Measurements from ENCODE around the gene SLAMF8.
A peak's percentile ranks its signal among the peaks of the same experiment; 100 is the strongest.

SLAMF8 gene

GRCh38 chr1:159826441-159827101 lies at the start of gene SLAMF8:
Gene SLAMF8, plus strand, starts transcription at chr1:159826873. Its CDS starts 26 bp downstream, at chr1:159826899.
- DNase-seq: peak; percentile 43

GRCh38 chr1:159778266-159778665 lies 48.4 kb upstream of the SLAMF8 start:
- DNase-seq: no peak

GRCh38 chr1:159779403-159779851 lies 47.2 kb upstream of the SLAMF8 start:
- no peak for DNase-seq

GRCh38 chr1:159780583-159781582 lies 45.8 kb upstream of the SLAMF8 start, which contains the start of gene DUSP23:
Gene DUSP23, plus strand, starts transcription at chr1:159780962. Its CDS starts 139 bp downstream, at chr1:159781101.
- DNase-seq: peak; percentile 97

GRCh38 chr1:159781992-159782391 lies 44.7 kb upstream of the SLAMF8 start:
- DNase-seq: no peak

DNA sequence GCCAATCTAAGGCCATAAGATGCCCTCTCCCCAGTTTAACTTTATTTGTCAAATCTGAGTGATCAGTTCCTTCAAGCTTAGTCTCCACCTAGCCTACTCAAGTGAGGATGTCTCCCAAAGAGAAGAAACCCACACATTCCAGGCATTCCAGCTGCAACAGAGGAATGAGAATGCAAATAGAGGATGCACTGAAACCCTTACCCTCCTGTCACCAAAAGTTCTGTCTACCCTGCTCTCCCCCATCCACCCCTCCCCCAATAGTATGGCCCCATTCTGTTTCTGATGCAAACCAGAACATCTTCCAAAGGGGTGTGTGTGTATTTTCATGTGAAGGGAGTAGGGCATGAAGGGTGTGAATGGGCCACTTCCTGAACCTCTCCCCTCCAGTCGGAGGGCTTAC lies 42.9 kb upstream of the SLAMF8 start:
- DNase-seq: no peak

DNA sequence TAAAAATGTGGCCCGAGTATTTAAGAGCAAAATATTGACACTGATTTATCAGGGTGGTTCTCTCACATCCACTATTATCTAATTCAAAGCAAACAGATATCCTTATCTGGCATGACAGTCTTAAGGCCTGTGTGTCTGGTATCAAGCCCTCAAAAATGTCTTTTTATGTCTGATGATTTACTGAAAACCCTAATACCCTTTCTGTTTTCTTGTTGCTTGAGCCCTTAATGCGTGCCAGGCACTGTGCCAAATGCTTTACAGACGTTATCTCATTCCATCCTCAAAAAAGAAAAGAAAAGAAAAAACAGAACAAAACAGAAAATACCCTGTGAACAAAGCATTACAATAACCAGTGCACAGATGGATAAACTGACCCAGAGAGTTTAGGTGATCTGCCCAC lies 40.2 kb upstream of the SLAMF8 start:
- DNase-seq: no peak

DNA sequence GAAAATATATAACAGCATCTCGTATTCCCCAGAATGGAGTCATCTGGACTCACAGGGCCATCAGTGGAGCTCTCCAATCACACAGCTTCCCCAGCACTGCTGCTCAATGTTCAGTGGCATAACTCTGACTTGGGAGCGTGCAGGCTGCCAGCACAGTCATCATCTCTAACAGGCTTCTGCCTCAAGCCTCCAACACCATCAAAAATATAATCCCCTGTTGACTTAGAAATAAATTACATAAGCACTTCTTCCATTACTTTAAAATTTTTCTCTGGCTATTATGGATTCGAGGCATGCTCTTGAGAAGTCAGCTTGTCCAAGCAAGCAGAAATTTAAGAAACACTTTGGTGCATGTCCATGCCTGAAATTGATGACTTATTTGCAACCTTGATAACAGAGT lies 39.7 kb upstream of the SLAMF8 start:
- DNase-seq: no peak

- no peak for DNase-seq
Measured at GRCh38 chr1:159790237-159790917, 36.3 kb upstream of the SLAMF8 start.

DNA sequence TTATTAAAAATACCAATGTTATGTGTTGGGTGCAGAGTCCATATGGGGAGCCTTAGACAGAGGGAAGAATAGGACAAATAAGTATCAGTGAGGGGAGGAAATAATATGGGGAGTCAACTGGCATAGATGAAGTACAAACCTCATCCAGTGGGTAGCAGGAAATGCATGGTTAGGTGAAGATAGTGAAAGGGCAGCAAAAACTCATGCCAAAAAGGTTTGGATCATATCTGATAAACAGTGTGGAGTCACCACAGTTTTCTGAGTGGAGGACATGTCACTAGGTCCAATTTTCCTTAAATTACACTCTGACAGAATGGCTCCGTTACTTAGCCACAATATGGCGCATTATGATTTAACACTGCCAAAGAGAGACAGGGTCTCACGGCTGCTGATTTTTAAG lies 35.6 kb upstream of the SLAMF8 start:
- DNase-seq: no peak

DNA sequence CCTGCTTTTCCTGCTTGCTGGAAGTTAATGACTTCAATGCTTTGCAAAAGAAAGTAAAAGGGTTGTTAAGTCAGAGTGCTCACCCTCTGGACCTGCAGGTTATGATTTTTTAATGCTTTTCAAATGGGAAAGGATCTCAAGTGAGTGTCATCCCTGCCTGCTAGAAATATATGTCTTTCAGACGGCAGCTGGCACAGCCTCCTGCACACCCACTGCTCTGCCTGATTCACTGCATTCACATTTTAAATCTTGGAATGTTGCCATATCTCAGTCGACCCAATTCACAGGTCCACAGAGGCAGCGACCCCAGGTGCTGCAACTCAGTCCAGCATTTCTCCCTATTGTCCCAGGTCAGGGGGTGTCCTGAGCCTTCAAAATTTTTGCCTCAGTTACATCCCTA lies 35.2 kb upstream of the SLAMF8 start:
- no peak for DNase-seq

DNA sequence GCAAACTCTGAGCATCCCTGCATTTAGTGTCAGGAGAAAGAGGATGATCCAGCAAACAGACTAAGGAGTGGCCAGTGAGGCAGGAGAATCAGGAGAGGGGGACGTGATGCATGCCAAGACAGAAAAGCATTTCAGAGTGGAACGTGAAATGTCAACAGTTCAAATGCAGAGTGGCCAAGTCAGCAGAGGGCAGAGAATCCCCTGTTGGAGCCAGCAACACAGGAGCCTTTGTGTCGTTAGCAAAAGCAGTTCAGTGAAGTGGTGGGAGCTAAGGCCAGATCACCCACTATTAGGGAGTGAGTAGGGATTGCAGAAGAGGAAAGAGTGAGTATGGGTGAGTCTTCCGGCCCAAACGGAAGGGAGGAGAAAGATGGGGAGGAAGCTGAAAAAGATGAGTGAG lies 31.1 kb upstream of the SLAMF8 start:
- no peak for DNase-seq

GRCh38 chr1:159798893-159799292 lies 27.8 kb upstream of the SLAMF8 start:
- peak; percentile 14 for DNase-seq

GRCh38 chr1:159799446-159799985 lies 27.2 kb upstream of the SLAMF8 start:
- no peak for DNase-seq

DNA sequence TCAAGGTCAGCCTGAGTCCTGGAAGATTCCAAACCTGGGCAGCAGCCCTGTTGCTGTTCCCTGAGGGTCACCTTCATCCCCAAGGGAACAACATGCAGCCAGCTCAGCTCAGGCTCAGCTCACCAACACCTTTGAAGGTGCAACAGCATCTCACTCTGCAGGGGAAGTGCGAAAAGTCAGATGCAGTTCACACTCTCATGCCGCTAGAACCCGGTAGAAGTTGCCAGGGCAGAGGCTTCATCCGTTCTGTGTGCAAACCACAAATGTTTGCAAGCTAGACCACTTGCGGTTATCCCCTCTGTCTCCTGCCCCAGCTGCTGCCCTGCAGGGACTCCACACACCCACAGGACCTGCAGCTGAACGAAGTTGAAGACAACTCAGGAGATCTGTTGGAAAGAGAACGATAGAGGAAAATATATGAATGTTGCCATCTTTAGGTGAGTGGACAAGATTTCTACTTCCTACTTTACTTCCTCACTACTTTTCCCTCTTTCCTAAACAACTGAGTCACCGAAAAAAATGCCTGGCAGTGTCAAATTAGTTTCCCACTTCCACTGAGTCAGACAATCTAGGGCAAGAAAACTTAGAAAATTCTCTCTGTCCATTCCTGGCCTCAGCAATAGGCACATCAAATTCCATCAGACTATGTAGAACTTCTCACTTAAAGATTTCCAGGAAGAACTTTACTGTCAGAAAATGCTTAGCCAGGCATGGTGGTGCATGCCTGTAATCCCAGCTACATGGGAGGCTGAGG lies 26.3 kb upstream of the SLAMF8 start:
- DNase-seq: no peak

- no peak for DNase-seq
Measured at GRCh38 chr1:159802111-159802510, 24.6 kb upstream of the SLAMF8 start, which contains the start of gene FCRL6. Gene FCRL6, plus strand, starts transcription at chr1:159802360. Its CDS starts 65 bp downstream, at chr1:159802425.

DNA sequence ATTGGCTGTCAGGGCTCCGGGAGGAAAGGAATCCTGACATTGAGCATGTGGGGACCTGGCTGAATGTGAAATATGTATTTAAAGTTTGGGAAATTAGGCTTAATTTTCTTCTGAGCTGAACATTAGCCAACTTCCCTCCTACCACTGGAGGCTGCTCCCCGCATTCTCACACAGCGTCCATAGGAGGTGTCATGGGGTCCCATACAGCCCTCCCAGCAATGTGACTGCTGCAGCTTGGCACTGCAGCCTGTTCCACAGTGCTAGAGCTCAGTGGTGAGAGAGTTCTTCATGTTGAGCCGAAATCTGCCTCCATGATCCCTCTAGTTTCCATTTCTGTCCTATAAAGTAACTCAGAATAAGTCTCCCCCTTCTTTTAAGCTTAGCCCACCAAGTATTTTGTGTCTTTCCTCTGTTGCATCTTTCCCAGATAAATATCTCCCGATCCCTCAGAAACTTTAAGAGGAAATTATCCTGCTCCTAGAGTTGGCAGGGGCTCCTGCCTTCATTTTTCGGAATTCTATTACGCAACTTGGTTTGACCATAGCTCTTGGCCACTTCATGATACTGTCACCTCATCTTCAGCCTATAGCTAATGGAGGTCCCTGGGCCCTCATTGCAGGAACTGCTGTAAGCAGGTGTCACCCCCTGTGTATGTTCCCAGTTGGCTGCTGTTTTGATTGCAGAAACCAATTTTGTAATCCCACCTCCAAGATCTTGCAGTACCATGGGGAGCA lies 22.6 kb upstream of the SLAMF8 start:
- no peak for DNase-seq

DNA sequence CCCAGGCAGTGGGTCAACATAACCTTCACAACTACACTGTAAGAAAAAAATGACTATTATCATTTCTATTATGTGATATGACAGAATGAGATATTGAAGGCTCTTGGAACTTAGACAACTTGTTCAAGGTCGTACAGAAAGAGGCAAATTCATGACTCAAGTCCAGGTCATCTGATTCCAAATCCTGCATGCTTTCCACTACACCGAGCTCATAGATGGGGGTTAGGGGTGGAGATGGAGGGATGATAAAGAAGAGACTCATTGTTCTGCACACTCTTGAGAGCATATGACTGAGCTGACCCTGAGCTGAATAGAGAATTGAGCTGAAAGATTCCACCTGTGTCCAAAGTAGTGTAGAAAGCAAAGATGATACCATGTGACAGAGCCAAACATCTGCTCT lies 21.7 kb upstream of the SLAMF8 start:
- DNase-seq: no peak

GRCh38 chr1:159815926-159816325 lies 10.7 kb upstream of the SLAMF8 start:
- no peak for DNase-seq

DNA sequence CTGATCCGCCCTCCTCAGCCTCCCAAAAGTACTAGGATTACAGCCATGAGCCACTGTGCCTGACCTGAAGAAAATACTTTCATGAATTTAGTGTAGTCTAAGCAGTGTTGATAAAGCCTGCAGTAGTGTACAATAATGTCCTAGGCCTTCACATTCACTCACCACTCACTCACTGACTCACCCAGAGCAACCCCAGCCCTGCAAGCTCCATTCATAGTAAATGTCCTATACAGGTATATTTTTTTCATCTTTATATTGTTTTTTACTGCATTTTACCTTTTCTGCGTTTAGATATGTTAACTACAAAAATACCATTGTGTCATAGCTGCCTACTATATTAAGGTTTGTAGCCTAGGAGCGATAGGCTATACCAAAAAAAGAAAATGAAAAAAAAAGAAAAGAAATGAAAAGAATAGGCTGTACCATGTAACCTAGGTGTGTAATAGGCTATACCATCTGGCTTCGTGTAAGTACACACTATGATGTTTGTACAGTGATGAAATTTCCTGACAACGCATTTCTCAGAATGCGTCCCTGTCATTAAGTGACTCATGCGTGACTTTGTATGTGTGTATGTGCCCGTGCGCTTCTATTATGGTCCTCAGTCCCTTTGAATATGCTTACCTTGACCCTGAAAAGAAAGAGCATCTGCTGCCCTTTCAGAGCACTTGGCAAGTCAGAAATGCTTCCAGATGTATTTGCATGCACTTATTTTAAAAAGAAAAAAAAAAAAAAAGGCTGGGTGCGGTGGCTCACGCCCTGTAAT lies 9.2 kb upstream of the SLAMF8 start:
- no peak for DNase-seq
